ENCODE data around the gene ZNF710. TPM values are rescaled to one million over a fixed set of nuclear protein-coding genes. Genes with fewer than 3 reads are reported as not detected.

ZNF710 gene
- total RNA-seq, 1 donor from 2014 or later = 24.2 TPM

GRCh38 chr15:90124507-90124906, 123.4 kb downstream of the ZNF710 start:
- H3K36me3 Mint-ChIP-seq (ENCODE audit: unreplicated experiment) = no peaks in the 10 kb centered on the region
- H3K4me1 Mint-ChIP-seq (ENCODE audit: unreplicated experiment) = peaks cover 2% of the 10 kb centered on the region
- DNase-seq (ENCODE audit: extremely low spot score, unreplicated experiment) = no peak
- H3K4me3 Mint-ChIP-seq (ENCODE audit: unreplicated experiment) = no peak overlapping the region
- H3K27ac Mint-ChIP-seq (ENCODE audit: unreplicated experiment) = no peak overlapping the region
- TF ChIP-seq CTCF (IDR thresholded peaks at IDR 0.05) = no peak
- H3K27me3 Mint-ChIP-seq (ENCODE audit: unreplicated experiment) = peaks cover 32% of the 10 kb centered on the region
- H3K9me3 Mint-ChIP-seq (ENCODE audit: unreplicated experiment) = no peaks in the 10 kb centered on the region

GRCh38 chr15:90126022-90126421, 124.9 kb downstream of the ZNF710 start:
- Mint-ChIP-seq H3K27me3 (ENCODE audit: unreplicated experiment) (peaks cover 19% of the 10 kb centered on the region), H3K9me3 (ENCODE audit: unreplicated experiment) (no peaks in the 10 kb centered on the region), H3K27ac (ENCODE audit: unreplicated experiment) (no peak overlapping the region), H3K36me3 (ENCODE audit: unreplicated experiment) (no peaks in the 10 kb centered on the region), H3K4me3 (ENCODE audit: unreplicated experiment) (no peak overlapping the region), H3K4me1 (ENCODE audit: unreplicated experiment) (peaks cover 2% of the 10 kb centered on the region)
- DNase-seq (ENCODE audit: extremely low spot score, unreplicated experiment) = no peak
- no peak for TF ChIP-seq CTCF (IDR thresholded peaks at IDR 0.05)

GRCh38 chr15:90126596-90127435, 125.7 kb downstream of the ZNF710 start:
- DNase-seq (ENCODE audit: extremely low spot score, unreplicated experiment) = no peak
- H3K27me3 Mint-ChIP-seq (ENCODE audit: unreplicated experiment) = peaks cover 17% of the 10 kb centered on the region
- TF ChIP-seq CTCF (IDR thresholded peaks at IDR 0.05) = no peak
- no peak overlapping the region for H3K4me3 Mint-ChIP-seq (ENCODE audit: unreplicated experiment)
- peaks cover 2% of the 10 kb centered on the region for H3K4me1 Mint-ChIP-seq (ENCODE audit: unreplicated experiment)
- no peaks in the 10 kb centered on the region for H3K36me3 Mint-ChIP-seq (ENCODE audit: unreplicated experiment)
- no peak overlapping the region for H3K27ac Mint-ChIP-seq (ENCODE audit: unreplicated experiment)
- H3K9me3 Mint-ChIP-seq (ENCODE audit: unreplicated experiment) = no peaks in the 10 kb centered on the region

- Mint-ChIP-seq H3K9me3 (ENCODE audit: unreplicated experiment) (no peaks in the 10 kb centered on the region), H3K27me3 (ENCODE audit: unreplicated experiment) (peaks cover 34% of the 10 kb centered on the region), H3K27ac (ENCODE audit: unreplicated experiment) (no peak overlapping the region), H3K4me3 (ENCODE audit: unreplicated experiment) (no peak overlapping the region), H3K4me1 (ENCODE audit: unreplicated experiment) (peaks cover 2% of the 10 kb centered on the region), H3K36me3 (ENCODE audit: unreplicated experiment) (no peaks in the 10 kb centered on the region)
- no peak for TF ChIP-seq CTCF (IDR thresholded peaks at IDR 0.05)
- no peak for DNase-seq (ENCODE audit: extremely low spot score, unreplicated experiment)
Measured at GRCh38 chr15:90130291-90130690, 129.2 kb downstream of the ZNF710 start.

Small RNA genes within 50 kb of the gene (microRNA-seq; reads per million reads assigned to microRNA genes)
- gene MIR3174 (ENCODE audit: unreplicated experiment) = not detected

Other genes with a start within 250 kb of the ZNF710 start
- not detected in 2 replicates for gene MESP2, start 225.0 kb upstream of the ZNF710 start, total RNA-seq
- gene ANPEP, start 186.5 kb upstream of the ZNF710 start, total RNA-seq = 93.1 and 95.4 TPM in 2 replicates
- 26.9 and 29.3 TPM in 2 replicates for gene AP3S2, start 107.3 kb upstream of the ZNF710 start, total RNA-seq
- 18.7 and 23.0 TPM in 2 replicates for gene ARPIN, start 88.4 kb upstream of the ZNF710 start, total RNA-seq
- 93.0 and 101 TPM in 2 replicates for gene IDH2, start 101.1 kb downstream of the ZNF710 start, total RNA-seq
- gene SEMA4B, start 200.0 kb downstream of the ZNF710 start, total RNA-seq = 23.3 and 26.0 TPM in 2 replicates
- 33.8 and 35.9 TPM in 2 replicates for gene CIB1, start 232.6 kb downstream of the ZNF710 start, total RNA-seq
- 5.6 and 6.6 TPM in 2 replicates for gene GDPGP1, start 232.9 kb downstream of the ZNF710 start, total RNA-seq
- gene TTLL13, start 248.2 kb downstream of the ZNF710 start, total RNA-seq = not detected in 2 replicates

Measured in osteocyte (in vitro differentiated cells).